Fibroblast of the aortic adventitia (primary cell): ENCODE measurements around the gene SMTN. TPM values are rescaled to one million over a fixed set of nuclear protein-coding genes. Genes with fewer than 3 reads are reported as not detected.
"Not testable (repeated sequence)": the region's sequence is repeated elsewhere in the genome, so short reads cannot be mapped to it uniquely, and the experiment has no call there.

Experiments
- DNase-seq: peaks from one replicate; pipeline ENCODE4 v3.0.0-alpha.2; 2010; ENCODE audit warnings: low read depth
- H3K4me3 ChIP-seq: 2 replicates; pipeline ENCODE4 v1.5.1; 2011; ENCODE audit warnings: low read depth, mild to moderate bottlenecking, control low read depth, low read length, moderate library complexity
- CTCF ChIP-seq: IDR thresholded peaks from 2 replicates; pipeline ENCODE4 v1.5.1; 2011; ENCODE audit warnings: mild to moderate bottlenecking, low read length, control low read depth, inconsistent platforms; ENCODE audit not compliant: insufficient read depth
- total RNA-seq: library from RNA; depleted of rRNA; stranded (reverse); fragments of >200 nt; gene quantifications from 2 replicates; pipeline ENCODE4 v1.2.3, GENCODE V29; 2012; ENCODE audit warnings: low replicate concordance

SMTN gene
- total RNA-seq, 1 donor, result 63.5 TPM

DNA sequence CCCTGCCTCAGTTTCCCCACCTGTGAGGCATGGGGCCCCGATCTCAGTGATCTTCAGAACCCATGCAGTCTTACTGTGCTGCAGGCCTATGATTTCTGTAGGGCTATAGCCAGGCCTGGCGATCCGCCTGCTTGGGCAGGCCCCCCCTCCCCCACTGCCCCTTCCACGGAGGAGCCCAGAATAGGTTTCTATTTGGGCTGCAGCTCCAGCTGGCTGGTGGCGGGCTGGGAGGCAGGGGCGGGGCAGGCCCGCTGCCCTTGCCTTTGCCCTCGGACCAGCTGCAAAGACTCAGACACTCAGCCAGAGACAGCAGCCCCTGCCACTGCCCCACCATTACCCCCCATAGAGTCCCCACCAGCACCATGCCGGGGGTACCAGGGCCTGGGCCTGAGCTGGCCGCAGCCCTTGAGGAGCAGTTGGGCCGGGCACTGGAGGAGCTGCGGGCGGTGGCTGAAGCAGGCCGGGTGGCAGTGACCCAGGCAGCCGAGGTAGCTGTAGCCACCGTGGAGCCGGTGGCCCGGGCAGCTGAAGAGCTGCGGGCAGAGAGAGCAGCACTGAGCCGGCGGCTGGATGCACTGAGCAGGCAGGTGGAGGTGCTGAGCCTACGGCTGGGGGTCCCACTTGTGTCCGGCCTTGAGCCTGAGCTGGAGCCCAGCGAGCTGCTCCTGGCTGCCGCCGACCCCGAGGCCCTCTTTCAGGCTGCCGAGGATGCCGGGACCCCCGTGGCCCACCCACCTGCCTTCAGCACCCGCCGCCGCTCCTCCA is 12.2 kb downstream of the SMTN start:
- TF ChIP-seq CTCF, result no peak
- DNase-seq, result no peak
- no peak overlapping the region for H3K4me3 ChIP-seq

DNA sequence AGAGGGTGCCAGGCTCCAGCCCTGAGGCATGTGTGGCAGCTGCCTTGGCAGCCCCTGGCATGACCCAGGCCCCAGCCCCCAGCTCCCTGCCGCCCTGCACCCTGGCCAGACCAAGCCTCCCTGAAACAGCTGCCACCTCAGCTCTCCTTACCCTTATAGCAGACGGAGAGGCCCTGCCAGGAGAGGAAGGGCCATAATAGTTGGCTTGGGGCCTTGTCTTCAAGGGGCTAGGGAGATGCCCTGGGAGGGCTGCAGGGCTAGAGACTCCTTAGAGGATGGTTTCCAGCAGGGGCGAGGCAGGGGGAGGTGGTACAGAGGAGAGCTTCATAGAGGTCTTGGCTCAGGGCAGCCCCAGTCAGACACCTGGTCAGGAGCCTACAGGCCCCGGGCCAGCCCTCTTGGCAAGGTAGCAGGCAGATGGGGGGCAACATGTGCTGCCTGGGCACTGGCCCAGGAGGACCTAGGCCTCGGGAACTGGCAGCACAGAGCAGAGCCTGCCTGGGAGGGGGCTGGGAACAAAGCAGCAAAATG is 13.0 kb downstream of the SMTN start:
- TF ChIP-seq CTCF, result no peak
- no peak for DNase-seq
- H3K4me3 ChIP-seq, result no peak overlapping the region

- no peak overlapping the region for H3K4me3 ChIP-seq
- no peak for TF ChIP-seq CTCF
- DNase-seq, result no peak
Observed at GRCh38 chr22:31094741-31095140, 13.6 kb downstream of the SMTN start.

- no peak for DNase-seq
Observed at GRCh38 chr22:31095637-31096249, 14.6 kb downstream of the SMTN start.

DNA sequence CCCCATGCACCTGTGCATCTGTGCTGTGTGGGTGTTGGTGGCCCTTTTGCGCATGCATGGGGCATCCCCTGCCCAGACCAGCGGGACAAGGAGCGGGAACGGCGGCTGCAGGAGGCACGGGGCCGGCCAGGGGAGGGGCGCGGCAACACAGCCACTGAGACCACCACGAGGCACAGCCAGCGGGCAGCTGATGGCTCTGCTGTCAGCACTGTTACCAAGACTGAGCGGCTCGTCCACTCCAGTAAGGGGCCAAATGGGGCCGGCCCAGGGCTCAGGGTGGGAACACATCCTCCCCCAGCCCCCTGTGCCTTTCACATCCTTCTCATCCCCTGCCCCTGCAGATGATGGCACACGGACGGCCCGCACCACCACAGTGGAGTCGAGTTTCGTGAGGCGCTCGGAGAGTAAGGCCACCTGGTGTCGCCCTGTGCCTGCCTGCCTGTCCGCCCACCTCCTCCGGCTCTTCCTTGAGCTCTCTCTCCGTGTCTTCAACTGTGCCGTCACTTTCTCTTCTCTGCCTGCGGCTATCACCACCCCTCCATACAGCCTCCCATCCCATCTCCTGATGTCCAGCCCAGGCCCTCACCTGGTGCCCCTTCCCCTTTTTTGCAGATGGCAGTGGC is 15.7 kb downstream of the SMTN start:
- no peak for DNase-seq
- no peak for TF ChIP-seq CTCF
- no peak overlapping the region for H3K4me3 ChIP-seq

More at GRCh38 chr22:31095637-31096249, 14.6 kb downstream of the SMTN start:
- TF ChIP-seq CTCF, result no peak
- no peak overlapping the region for H3K4me3 ChIP-seq

DNA sequence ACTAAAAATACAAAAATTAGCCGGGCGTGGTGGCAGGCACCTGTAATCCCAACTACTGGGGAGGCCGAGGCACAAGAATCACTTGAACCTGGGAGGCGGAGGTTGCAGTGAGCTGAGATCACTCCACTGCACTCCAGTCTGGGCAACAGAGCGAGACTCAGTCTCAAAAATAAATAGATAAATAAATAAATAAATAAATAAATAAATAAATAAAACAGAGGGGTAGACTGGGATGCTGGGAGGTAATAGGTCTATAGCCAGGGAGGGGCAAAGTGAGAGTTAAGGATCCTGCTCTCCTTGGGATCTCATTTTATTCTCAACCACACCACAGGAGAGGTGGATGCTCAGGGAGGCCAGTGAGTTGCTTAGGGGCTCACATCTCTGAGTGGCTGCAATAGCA is 16.4 kb downstream of the SMTN start:
- H3K4me3 ChIP-seq, DNase-seq: not testable (repeated sequence)
